Activated CD8-positive, alpha-beta T cell treated with anti-CD3 and anti-CD28 coated beads for 36 hours (primary cell): ENCODE results near the gene TMEM213. TPM values are rescaled to one million over a fixed set of nuclear protein-coding genes. Genes with fewer than 3 reads are reported as not detected.

Source experiments
- ATAC-seq: fragments of 200-7000 bp; cut with Tn5 transposase; one replicate; pipeline ENCODE4 v1.10.0; 2021; ENCODE audit warnings: mild to moderate bottlenecking, moderate library complexity
- CTCF ChIA-PET: fragments of 350-600 bp; sonication (Branson Sonifier 250); formaldehyde crosslinking; loops from one replicate; lab custom pipeline; 2021; ENCODE audit warnings: antibody characterized with exemption; lab: Charles Lee
- POLR2A ChIA-PET: fragments of 350-600 bp; sonication (Branson Sonifier 250); formaldehyde crosslinking; loops from one replicate; lab custom pipeline; 2021; ENCODE audit warnings: antibody characterized with exemption; lab: Charles Lee
- DNase-seq: peaks from one replicate; pipeline ENCODE4 v3.0.0-alpha.2; 2020
- H3K27ac Mint-ChIP-seq: one replicate; pipeline ENCODE4 v1.8.0; 2021; ENCODE audit warnings: mild to moderate bottlenecking, mixed read lengths
- H3K27me3 Mint-ChIP-seq: one replicate; pipeline ENCODE4 v1.8.0; 2021; ENCODE audit warnings: mixed read lengths
- H3K36me3 Mint-ChIP-seq: one replicate; pipeline ENCODE4 v1.8.0; 2021; ENCODE audit warnings: low read depth, mixed read lengths
- H3K4me1 Mint-ChIP-seq: one replicate; pipeline ENCODE4 v1.8.0; 2021; ENCODE audit warnings: low read depth, mixed read lengths
- H3K4me3 Mint-ChIP-seq: one replicate; pipeline ENCODE4 v1.8.0; 2021; ENCODE audit warnings: mild to moderate bottlenecking, moderate library complexity, mixed read lengths
- H3K9me3 Mint-ChIP-seq: one replicate; pipeline ENCODE4 v1.8.0; 2021; ENCODE audit warnings: mixed read lengths
- CTCF ChIP-seq: fragments of 200-600 bp; IDR thresholded peaks from one replicate; pipeline ENCODE4 v1.8.0; 2022; ENCODE audit warnings: antibody characterized with exemption, mild to moderate bottlenecking
- intact Hi-C: fragments of 100-400 bp; cut with micrococcal nuclease; formaldehyde crosslinking; loops from one replicate; pipeline ENCODE4 v1.10.0; 2022
- total RNA-seq, 2 experiments: library from RNA; stranded (reverse); gene quantifications; one replicate each; pipeline ENCODE4 v1.2.3, GENCODE V29; 2021

The TMEM213 gene
- total RNA-seq, 2 experiments from 2014 or later = not detected

GRCh38 chr7:138750901-138751464, 46.8 kb upstream of the TMEM213 start:
- H3K4me3 Mint-ChIP-seq = no peak overlapping the region
- ChIA-PET CTCF (interaction anchor here (0.7 to 2.0 kb wide), 3 partner anchors 12 to 590 kb away, joined by 3 to 11 read pairs (median 5); no protein-coding TSS in a partner anchor), POLR2A (no interaction called here)
- DNase-seq (no peak), ATAC-seq (no peak)
- H3K4me1 Mint-ChIP-seq = peaks cover 60% of the 10 kb centered on the region
- no peaks in the 10 kb centered on the region for H3K9me3 Mint-ChIP-seq
- no peak overlapping the region for H3K27ac Mint-ChIP-seq
- no peaks in the 10 kb centered on the region for H3K27me3 Mint-ChIP-seq
- no peak for TF ChIP-seq CTCF
- intact Hi-C loops = no loop called here
- no peaks in the 10 kb centered on the region for H3K36me3 Mint-ChIP-seq

GRCh38 chr7:138752518-138753149, 45.2 kb upstream of the TMEM213 start:
- Mint-ChIP-seq H3K27me3 (no peaks in the 10 kb centered on the region), H3K27ac (peak overlapping the region; percentile 86), H3K36me3 (no peaks in the 10 kb centered on the region), H3K4me3 (peak overlapping the region; percentile 4), H3K4me1 (peaks cover 64% of the 10 kb centered on the region), H3K9me3 (no peaks in the 10 kb centered on the region)
- ATAC-seq = peak; percentile 94
- no peak for TF ChIP-seq CTCF
- intact Hi-C loops = no loop called here
- CTCF ChIA-PET = interaction anchor here (1.4 kb wide), 1 partner anchor 14 kb away, joined by 5 read pairs; no protein-coding TSS in a partner anchor
- peak; percentile 98 for DNase-seq
- POLR2A ChIA-PET = interaction anchor here (0.6 kb wide), 1 partner anchor 45 kb away, joined by 3 read pairs; no protein-coding TSS in a partner anchor

- ChIA-PET CTCF (interaction anchor here (1.4 kb wide), 1 partner anchor 15 kb away, joined by 5 read pairs; no protein-coding TSS in a partner anchor), POLR2A (interaction anchor here (0.6 kb wide), 1 partner anchor 45 kb away, joined by 3 read pairs; no protein-coding TSS in a partner anchor)
- TF ChIP-seq CTCF = no peak
- Mint-ChIP-seq H3K4me3 (peak overlapping the region; percentile 4), H3K9me3 (no peaks in the 10 kb centered on the region), H3K27me3 (no peaks in the 10 kb centered on the region), H3K4me1 (peaks cover 65% of the 10 kb centered on the region), H3K27ac (peak overlapping the region; percentile 86), H3K36me3 (no peaks in the 10 kb centered on the region)
- DNase-seq (no peak), ATAC-seq (no peak)
- intact Hi-C loops = no loop called here
Observed at GRCh38 chr7:138753150-138753518, 44.7 kb upstream of the TMEM213 start.

GRCh38 chr7:138753610-138754009, 44.2 kb upstream of the TMEM213 start:
- Mint-ChIP-seq H3K4me1 (peaks cover 64% of the 10 kb centered on the region), H3K27ac (peak overlapping the region; percentile 86), H3K9me3 (no peaks in the 10 kb centered on the region), H3K4me3 (no peak overlapping the region), H3K27me3 (no peaks in the 10 kb centered on the region), H3K36me3 (no peaks in the 10 kb centered on the region)
- ChIA-PET POLR2A (no interaction called here), CTCF (interaction anchor here (1.0 kb wide), 1 partner anchor 321 kb away, joined by 3 read pairs; no protein-coding TSS in a partner anchor)
- intact Hi-C loops = no loop called here
- no peak for ATAC-seq
- no peak for TF ChIP-seq CTCF
- DNase-seq = peak; percentile 32

- peaks cover 50% of the 10 kb centered on the region for H3K4me1 Mint-ChIP-seq
Observed at GRCh38 chr7:138755331-138755747, 42.5 kb upstream of the TMEM213 start.

More at GRCh38 chr7:138755331-138755747, 42.5 kb upstream of the TMEM213 start:
- no peaks in the 10 kb centered on the region for H3K9me3 Mint-ChIP-seq
- no peak overlapping the region for H3K4me3 Mint-ChIP-seq
- H3K36me3 Mint-ChIP-seq = no peaks in the 10 kb centered on the region
- no peak for DNase-seq
- ATAC-seq = no peak
- CTCF ChIA-PET = interaction anchor here (0.8 kb wide), 1 partner anchor 150 kb away, joined by 3 read pairs; no protein-coding TSS in a partner anchor
- H3K27me3 Mint-ChIP-seq = no peaks in the 10 kb centered on the region
- POLR2A ChIA-PET = no interaction called here
- H3K27ac Mint-ChIP-seq = no peak overlapping the region
- TF ChIP-seq CTCF = no peak
- intact Hi-C loops = no loop called here
